BE2C (cell line): Measurements from ENCODE around the gene C1GALT1C1L.
A peak's percentile ranks its signal among the peaks of the same experiment; 100 is the strongest.

Source experiments
- DNase-seq: peaks from one replicate; pipeline ENCODE4 v3.0.0-alpha.2; 2020
- H3K27me3 ChIP-seq: fragments of 250-450 bp; sonication (Bioruptor Pico); 2 replicates; pipeline ENCODE4 v1.5.1; 2020; ENCODE audit warnings: mild to moderate bottlenecking
- H3K36me3 ChIP-seq: fragments of 250-450 bp; sonication (Bioruptor Pico); 2 replicates; pipeline ENCODE4 v1.5.1; 2020; ENCODE audit warnings: mild to moderate bottlenecking
- H3K4me1 ChIP-seq: fragments of 250-450 bp; sonication (Bioruptor Pico); 2 replicates; pipeline ENCODE4 v1.5.1; 2020
- H3K4me3 ChIP-seq: 2 replicates; pipeline ENCODE4 v1.5.1; 2011; ENCODE audit warnings: low read depth, low read length
- H3K9me3 ChIP-seq: fragments of 250-450 bp; sonication (Bioruptor Pico); 2 replicates; pipeline ENCODE4 v1.5.1; 2020
- CTCF ChIP-seq: IDR thresholded peaks from 2 replicates; pipeline ENCODE4 v1.5.1; 2012; ENCODE audit warnings: mild to moderate bottlenecking, low read depth, low read length

Gene C1GALT1C1L

DNA sequence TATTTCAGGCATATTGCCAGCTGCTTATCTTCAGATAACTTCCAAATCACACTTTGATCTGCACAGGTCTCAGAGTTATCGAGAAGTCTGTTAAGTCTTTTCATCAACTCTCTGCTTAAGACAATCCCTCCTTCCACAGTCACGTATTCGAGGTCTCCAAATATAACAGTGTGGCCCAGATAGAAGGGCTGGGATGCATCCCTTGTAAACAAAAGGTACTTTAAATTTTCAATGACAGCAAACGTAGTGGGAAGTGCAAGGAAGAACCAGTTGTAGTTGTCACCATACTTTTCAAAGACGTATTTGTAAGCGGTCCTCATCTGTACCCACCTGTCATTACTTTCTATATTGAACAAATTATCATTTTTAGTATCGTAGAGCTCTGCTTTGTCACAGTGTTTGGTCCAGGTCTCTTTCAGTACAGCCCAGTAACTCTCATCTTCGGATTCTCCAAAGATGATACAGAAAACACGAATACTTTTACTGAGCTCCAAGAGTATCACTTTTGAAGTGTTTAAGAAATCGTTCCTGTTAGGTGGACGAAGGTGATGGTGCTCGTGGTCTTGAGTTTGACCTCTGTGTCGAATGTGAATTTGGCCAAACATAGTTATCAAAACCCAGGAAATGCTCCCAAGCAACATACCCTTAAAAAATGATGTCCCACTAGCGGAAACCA lies 445 bp downstream of the C1GALT1C1L start:
- H3K27me3 ChIP-seq = peaks cover 3% of the 10 kb centered on the region; the same call in 1 of the 2 replicates
- H3K4me3 ChIP-seq = peak overlapping the region; percentile 90
- no peaks in the 10 kb centered on the region for H3K9me3 ChIP-seq
- H3K4me1 ChIP-seq = no peaks in the 10 kb centered on the region
- no peak for TF ChIP-seq CTCF
- DNase-seq = no peak
- no peaks in the 10 kb centered on the region for H3K36me3 ChIP-seq

- no peak for DNase-seq
- Histone ChIP-seq H3K4me1 (no peaks in the 10 kb centered on the region), H3K4me3 (no peak overlapping the region), H3K36me3 (no peaks in the 10 kb centered on the region), H3K27me3 (peaks cover 10% of the 10 kb centered on the region), H3K9me3 (no peaks in the 10 kb centered on the region)
- TF ChIP-seq CTCF = no peak
Observed at GRCh38 chr2:43657241-43657640, 19.0 kb downstream of the C1GALT1C1L start.

GRCh38 chr2:43653506-43653905 lies 22.7 kb downstream of the C1GALT1C1L start:
- Histone ChIP-seq H3K9me3 (no peaks in the 10 kb centered on the region), H3K4me3 (no peak overlapping the region), H3K4me1 (no peaks in the 10 kb centered on the region), H3K27me3 (peaks cover 14% of the 10 kb centered on the region), H3K36me3 (no peaks in the 10 kb centered on the region)
- DNase-seq = no peak
- TF ChIP-seq CTCF = no peak

GRCh38 chr2:43648994-43649701 lies 27.1 kb downstream of the C1GALT1C1L start:
- no peak for DNase-seq
- TF ChIP-seq CTCF = no peak
- H3K4me3 ChIP-seq = no peak overlapping the region
- H3K36me3 ChIP-seq = no peaks in the 10 kb centered on the region
- no peaks in the 10 kb centered on the region; the same call in 1 of the 2 replicates for H3K9me3 ChIP-seq
- peaks cover 45% of the 10 kb centered on the region for H3K27me3 ChIP-seq
- no peaks in the 10 kb centered on the region for H3K4me1 ChIP-seq

- H3K4me1 ChIP-seq = no peaks in the 10 kb centered on the region
- no peak for DNase-seq
- no peaks in the 10 kb centered on the region; the same call in 1 of the 2 replicates for H3K9me3 ChIP-seq
- H3K36me3 ChIP-seq = no peaks in the 10 kb centered on the region
- peaks cover 36% of the 10 kb centered on the region for H3K27me3 ChIP-seq
- H3K4me3 ChIP-seq = no peak overlapping the region
- no peak for TF ChIP-seq CTCF
Observed at GRCh38 chr2:43643680-43644079, 32.5 kb downstream of the C1GALT1C1L start.

GRCh38 chr2:43642363-43642762 lies 33.9 kb downstream of the C1GALT1C1L start:
- Histone ChIP-seq H3K27me3 (peaks cover 43% of the 10 kb centered on the region), H3K4me3 (no peak overlapping the region), H3K4me1 (no peaks in the 10 kb centered on the region), H3K9me3 (no peaks in the 10 kb centered on the region; the same call in 1 of the 2 replicates), H3K36me3 (no peaks in the 10 kb centered on the region)
- no peak for DNase-seq
- TF ChIP-seq CTCF = no peak
